ENCODE results near the gene LPP. TPM values are rescaled to one million over a fixed set of nuclear protein-coding genes. Genes with fewer than 3 reads are reported as not detected.

LPP gene
- total RNA-seq, 3 donors from 2014 or later, result 15.5 to 19.2 (median 16.5) TPM

GRCh38 chr3:188274249-188274915, 120.4 kb downstream of the LPP start:
- H3K9me3 Mint-ChIP-seq, result no peaks in the 10 kb centered on the region
- H3K36me3 Mint-ChIP-seq (ENCODE audit: insufficient read depth), result peaks cover 21% of the 10 kb centered on the region
- ATAC-seq (no peak), DNase-seq (no peak)
- no peaks in the 10 kb centered on the region for H3K27me3 Mint-ChIP-seq (ENCODE audit: low read depth)
- H3K4me3 Mint-ChIP-seq, result no peak overlapping the region
- peaks cover 28% of the 10 kb centered on the region for H3K4me1 Mint-ChIP-seq (ENCODE audit: low read depth)

GRCh38 chr3:188276375-188276774, 122.4 kb downstream of the LPP start:
- H3K27me3 Mint-ChIP-seq (ENCODE audit: low read depth), result no peaks in the 10 kb centered on the region
- ATAC-seq (no peak), DNase-seq (no peak)
- no peaks in the 10 kb centered on the region for H3K9me3 Mint-ChIP-seq
- H3K4me1 Mint-ChIP-seq (ENCODE audit: low read depth), result peaks cover 24% of the 10 kb centered on the region
- peaks cover 15% of the 10 kb centered on the region for H3K36me3 Mint-ChIP-seq (ENCODE audit: insufficient read depth)
- no peak overlapping the region for H3K4me3 Mint-ChIP-seq

- no peaks in the 10 kb centered on the region for H3K9me3 Mint-ChIP-seq
- no peaks in the 10 kb centered on the region for H3K27me3 Mint-ChIP-seq (ENCODE audit: low read depth)
- H3K36me3 Mint-ChIP-seq (ENCODE audit: insufficient read depth), result peaks cover 11% of the 10 kb centered on the region
- DNase-seq (no peak), ATAC-seq (no peak)
- H3K4me1 Mint-ChIP-seq (ENCODE audit: low read depth), result peaks cover 22% of the 10 kb centered on the region
- no peak overlapping the region for H3K4me3 Mint-ChIP-seq
Observed at GRCh38 chr3:188278717-188279324, 124.9 kb downstream of the LPP start.

- peaks cover 27% of the 10 kb centered on the region for H3K4me1 Mint-ChIP-seq (ENCODE audit: low read depth)
- H3K27me3 Mint-ChIP-seq (ENCODE audit: low read depth), result no peaks in the 10 kb centered on the region
- no peaks in the 10 kb centered on the region for H3K9me3 Mint-ChIP-seq
- no peak overlapping the region for H3K4me3 Mint-ChIP-seq
- DNase-seq (no peak), ATAC-seq (no peak)
- peaks cover 11% of the 10 kb centered on the region for H3K36me3 Mint-ChIP-seq (ENCODE audit: insufficient read depth)
Observed at GRCh38 chr3:188279502-188280335, 125.8 kb downstream of the LPP start.

- no peaks in the 10 kb centered on the region for H3K27me3 Mint-ChIP-seq (ENCODE audit: low read depth)
- ATAC-seq (no peak), DNase-seq (no peak)
- H3K9me3 Mint-ChIP-seq, result no peaks in the 10 kb centered on the region
- H3K36me3 Mint-ChIP-seq (ENCODE audit: insufficient read depth), result peaks cover 11% of the 10 kb centered on the region
- H3K4me3 Mint-ChIP-seq, result no peak overlapping the region
- H3K4me1 Mint-ChIP-seq (ENCODE audit: low read depth), result peaks cover 37% of the 10 kb centered on the region
Observed at GRCh38 chr3:188280627-188281026, 126.7 kb downstream of the LPP start.

- Mint-ChIP-seq H3K4me3 (no peak overlapping the region), H3K27me3 (ENCODE audit: low read depth) (no peaks in the 10 kb centered on the region), H3K36me3 (ENCODE audit: insufficient read depth) (peaks cover 9% of the 10 kb centered on the region), H3K4me1 (ENCODE audit: low read depth) (peaks cover 46% of the 10 kb centered on the region), H3K9me3 (no peaks in the 10 kb centered on the region)
- no peak for DNase-seq
- ATAC-seq, result no peak
Observed at GRCh38 chr3:188282871-188283270, 128.9 kb downstream of the LPP start.

- ATAC-seq (no peak), DNase-seq (no peak)
- H3K4me3 Mint-ChIP-seq, result no peak overlapping the region
- H3K4me1 Mint-ChIP-seq (ENCODE audit: low read depth), result peaks cover 48% of the 10 kb centered on the region
- peaks cover 4% of the 10 kb centered on the region for H3K36me3 Mint-ChIP-seq (ENCODE audit: insufficient read depth)
- no peaks in the 10 kb centered on the region for H3K9me3 Mint-ChIP-seq
- H3K27me3 Mint-ChIP-seq (ENCODE audit: low read depth), result no peaks in the 10 kb centered on the region
Observed at GRCh38 chr3:188283347-188283746, 129.4 kb downstream of the LPP start.

- peaks cover 3% of the 10 kb centered on the region for H3K36me3 Mint-ChIP-seq (ENCODE audit: insufficient read depth)
- no peaks in the 10 kb centered on the region for H3K9me3 Mint-ChIP-seq
- ATAC-seq, result peak; percentile 90 to 92
- H3K4me3 Mint-ChIP-seq, result no peak overlapping the region
- DNase-seq, result no peak
- peaks cover 44% of the 10 kb centered on the region for H3K4me1 Mint-ChIP-seq (ENCODE audit: low read depth)
- no peaks in the 10 kb centered on the region for H3K27me3 Mint-ChIP-seq (ENCODE audit: low read depth)
Observed at GRCh38 chr3:188284455-188285212, 130.7 kb downstream of the LPP start.

- no peak overlapping the region for H3K4me3 Mint-ChIP-seq
- H3K36me3 Mint-ChIP-seq (ENCODE audit: insufficient read depth), result peaks cover 12% of the 10 kb centered on the region
- no peak for DNase-seq
- no peaks in the 10 kb centered on the region for H3K27me3 Mint-ChIP-seq (ENCODE audit: low read depth)
- H3K9me3 Mint-ChIP-seq, result no peaks in the 10 kb centered on the region
- ATAC-seq, result no peak
- H3K4me1 Mint-ChIP-seq (ENCODE audit: low read depth), result peaks cover 42% of the 10 kb centered on the region
Observed at GRCh38 chr3:188286087-188286513, 132.1 kb downstream of the LPP start.

- no peaks in the 10 kb centered on the region for H3K27me3 Mint-ChIP-seq (ENCODE audit: low read depth)
- no peak overlapping the region for H3K4me3 Mint-ChIP-seq
- ATAC-seq (no peak), DNase-seq (no peak)
- H3K9me3 Mint-ChIP-seq, result no peaks in the 10 kb centered on the region
- H3K4me1 Mint-ChIP-seq (ENCODE audit: low read depth), result peaks cover 49% of the 10 kb centered on the region
- peaks cover 17% of the 10 kb centered on the region for H3K36me3 Mint-ChIP-seq (ENCODE audit: insufficient read depth)
Observed at GRCh38 chr3:188287339-188287738, 133.4 kb downstream of the LPP start.

- ATAC-seq (no peak), DNase-seq (no peak)
- Mint-ChIP-seq H3K9me3 (no peaks in the 10 kb centered on the region), H3K4me1 (ENCODE audit: low read depth) (peaks cover 47% of the 10 kb centered on the region), H3K27me3 (ENCODE audit: low read depth) (no peaks in the 10 kb centered on the region), H3K36me3 (ENCODE audit: insufficient read depth) (peaks cover 17% of the 10 kb centered on the region), H3K4me3 (no peak overlapping the region)
Observed at GRCh38 chr3:188287762-188288505, 134.0 kb downstream of the LPP start.

GRCh38 chr3:188292251-188292650, 138.3 kb downstream of the LPP start:
- DNase-seq (no peak), ATAC-seq (no peak)
- peaks cover 17% of the 10 kb centered on the region for H3K36me3 Mint-ChIP-seq (ENCODE audit: insufficient read depth)
- no peaks in the 10 kb centered on the region for H3K9me3 Mint-ChIP-seq
- H3K4me1 Mint-ChIP-seq (ENCODE audit: low read depth), result peaks cover 58% of the 10 kb centered on the region
- no peak overlapping the region for H3K4me3 Mint-ChIP-seq
- no peaks in the 10 kb centered on the region for H3K27me3 Mint-ChIP-seq (ENCODE audit: low read depth)

- ATAC-seq, result no peak
- Mint-ChIP-seq H3K27me3 (ENCODE audit: low read depth) (no peaks in the 10 kb centered on the region), H3K4me3 (no peak overlapping the region), H3K36me3 (ENCODE audit: insufficient read depth) (peaks cover 17% of the 10 kb centered on the region), H3K9me3 (no peaks in the 10 kb centered on the region), H3K4me1 (ENCODE audit: low read depth) (peaks cover 58% of the 10 kb centered on the region)
- DNase-seq, result no peak
Observed at GRCh38 chr3:188292827-188293226, 138.9 kb downstream of the LPP start.
